ENCODE measurements around the gene LHFPL6.

LHFPL6 gene

GRCh38 chr13:39336937-39337336, 266.1 kb downstream of the LHFPL6 start:
- TF ChIP-seq CTCF (IDR thresholded peaks at IDR 0.05; ENCODE audit: low read depth, low read length) (no peak), MYC (IDR thresholded peaks at IDR 0.05; ENCODE audit: low read depth, low read length) (no peak), POLR2A (IDR thresholded peaks at IDR 0.05; ENCODE audit: extremely low read depth, insufficient read length) (no peak)
- TF ChIP-seq, protein P1, sequence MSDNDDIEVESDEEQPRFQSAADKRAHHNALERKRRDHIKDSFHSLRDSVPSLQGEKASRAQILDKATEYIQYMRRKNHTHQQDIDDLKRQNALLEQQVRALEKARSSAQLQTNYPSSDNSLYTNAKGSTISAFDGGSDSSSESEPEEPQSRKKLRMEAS (IDR thresholded peaks at IDR 0.05; ENCODE audit: low read depth, low read length) = no peak
- no peak overlapping the region for H3K4me3 ChIP-seq (ENCODE audit: low read depth, low read length)
- no peak for DNase-seq (ENCODE audit: low read depth)

DNA sequence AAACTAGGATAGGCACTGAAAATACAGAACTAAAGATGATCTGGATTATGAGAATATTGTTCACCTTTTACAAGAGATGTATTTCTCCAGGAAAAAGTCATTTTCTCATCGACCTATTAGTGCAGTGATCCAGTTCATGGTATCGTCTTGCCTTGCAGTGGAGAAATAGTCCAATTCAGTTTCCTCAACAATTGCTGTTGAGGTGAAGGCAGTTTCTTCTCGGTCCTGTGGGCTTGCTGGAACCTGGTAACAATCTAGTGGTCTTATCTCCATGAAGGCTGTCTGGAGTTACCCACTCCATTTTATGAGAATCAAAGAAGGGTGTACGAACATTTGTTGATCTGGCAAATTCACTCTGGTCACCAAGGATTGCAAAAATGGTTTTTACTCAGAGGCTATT, 266.8 kb downstream of the LHFPL6 start:
- H3K4me3 ChIP-seq (ENCODE audit: low read depth, low read length) = no peak overlapping the region
- no peak for TF ChIP-seq CTCF (IDR thresholded peaks at IDR 0.05; ENCODE audit: low read depth, low read length)
- no peak for DNase-seq (ENCODE audit: low read depth)

DNA sequence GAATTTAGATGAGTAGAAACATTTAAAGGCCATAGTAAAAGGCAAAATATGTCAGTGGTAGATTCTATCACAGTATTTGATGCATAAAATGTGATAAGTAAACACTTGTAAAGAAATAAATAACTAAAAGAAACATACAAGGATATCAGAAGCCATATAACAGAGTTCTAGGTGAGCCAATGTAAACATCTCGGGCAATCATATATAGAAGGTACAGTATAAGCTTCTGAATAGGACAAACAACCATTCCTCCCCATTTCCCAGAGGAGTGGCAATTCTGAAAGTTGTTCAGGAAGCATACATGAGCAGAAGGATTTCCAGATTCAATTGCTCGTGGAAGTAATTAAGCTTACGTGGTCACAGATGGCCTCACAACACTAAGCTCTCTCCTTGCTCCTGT, 267.3 kb downstream of the LHFPL6 start:
- TF ChIP-seq MYC (IDR thresholded peaks at IDR 0.05; ENCODE audit: low read depth, low read length) (no peak), CTCF (IDR thresholded peaks at IDR 0.05; ENCODE audit: low read depth, low read length) (no peak)
- H3K4me3 ChIP-seq (ENCODE audit: low read depth, low read length) = no peak overlapping the region
- DNase-seq (ENCODE audit: low read depth) = no peak

- TF ChIP-seq, protein P1 (IDR thresholded peaks at IDR 0.05; ENCODE audit: low read depth, low read length) = no peak
- no peak for TF ChIP-seq MYC (IDR thresholded peaks at IDR 0.05; ENCODE audit: low read depth, low read length)
- no peak for TF ChIP-seq POLR2A (IDR thresholded peaks at IDR 0.05; ENCODE audit: extremely low read depth, insufficient read length)
- no peak for TF ChIP-seq CTCF (IDR thresholded peaks at IDR 0.05; ENCODE audit: low read depth, low read length)
- no peak overlapping the region for H3K4me3 ChIP-seq (ENCODE audit: low read depth, low read length)
- DNase-seq (ENCODE audit: low read depth) = no peak
Observed at GRCh38 chr13:39330504-39330903, 272.5 kb downstream of the LHFPL6 start.

- DNase-seq (ENCODE audit: low read depth) = no peak
- TF ChIP-seq MYC (IDR thresholded peaks at IDR 0.05; ENCODE audit: low read depth, low read length) = no peak
- TF ChIP-seq, protein P1 (IDR thresholded peaks at IDR 0.05; ENCODE audit: low read depth, low read length) = no peak
- TF ChIP-seq POLR2A (IDR thresholded peaks at IDR 0.05; ENCODE audit: extremely low read depth, insufficient read length) = no peak
- H3K4me3 ChIP-seq (ENCODE audit: low read depth, low read length) = no peak overlapping the region
Observed at GRCh38 chr13:39329182-39329639, 273.8 kb downstream of the LHFPL6 start.

- no peak overlapping the region for H3K4me3 ChIP-seq (ENCODE audit: low read depth, low read length)
- TF ChIP-seq CTCF (IDR thresholded peaks at IDR 0.05; ENCODE audit: low read depth, low read length) (no peak), POLR2A (IDR thresholded peaks at IDR 0.05; ENCODE audit: extremely low read depth, insufficient read length) (no peak), MYC (IDR thresholded peaks at IDR 0.05; ENCODE audit: low read depth, low read length) (no peak)
- TF ChIP-seq, protein P1 (IDR thresholded peaks at IDR 0.05; ENCODE audit: low read depth, low read length) = no peak
- DNase-seq (ENCODE audit: low read depth) = no peak
Observed at GRCh38 chr13:39327172-39327479, 275.9 kb downstream of the LHFPL6 start.
